Vagina (tissue), 2 donors: ENCODE data around the gene HRH2. TPM values are rescaled to one million over a fixed set of nuclear protein-coding genes. Genes with fewer than 3 reads are reported as not detected.
"Not testable (repeated sequence)": the region's sequence is repeated elsewhere in the genome, so short reads cannot be mapped to it uniquely, and the experiment has no call there.

Experiments used
- DNase-seq, 2 donors: peaks; one replicate each; pipeline ENCODE4 v3.0.0-alpha.2; 2017; ENCODE audit errors: extremely low spot score in 2 of 2
- H3K27ac ChIP-seq: fragments of 200-600 bp; sonication (generic); one replicate; pipeline ENCODE4 v1.5.1; 2019
- H3K27me3 ChIP-seq: fragments of 200-600 bp; sonication (generic); one replicate; pipeline ENCODE4 v1.5.1; 2019
- H3K36me3 ChIP-seq, 2 donors: fragments of 200-600 bp; sonication (generic); one replicate each; pipeline ENCODE4 v1.5.1; 2017 to 2019
- H3K4me1 ChIP-seq: fragments of 200-600 bp; sonication (generic); one replicate; pipeline ENCODE4 v1.5.1; 2019
- H3K4me3 ChIP-seq, 2 donors: fragments of 200-600 bp; sonication (generic); 1 replicate in 1 of 2; 2 replicates in 1 of 2; pipeline ENCODE4 v1.5.1; 2016 to 2019
- H3K9me3 ChIP-seq: fragments of 200-600 bp; sonication (generic); one replicate; pipeline ENCODE4 v1.5.1; 2019
- CTCF ChIP-seq, 3 experiments: fragments of 450-650 bp in 2 of 3; fragments of 200-600 bp in 1 of 3; sonication (generic) in 1 of 3; IDR thresholded peaks; one replicate each; pipeline ENCODE4 v1.5.1; 2017 to 2019; ENCODE audit warnings: antibody characterized with exemption in 3 of 3, mild to moderate bottlenecking in 2 of 3, moderate library complexity in 2 of 3
- POLR2A ChIP-seq, 2 donors: fragments of 450-650 bp; IDR thresholded peaks; one replicate each; pipeline ENCODE4 v1.6.1; 2017; ENCODE audit warnings: antibody characterized with exemption in 2 of 2, mild to moderate bottlenecking in 2 of 2, moderate library complexity in 2 of 2
- POLR2AphosphoS5 ChIP-seq, 2 donors: sonication (generic); formaldehyde crosslinking; IDR thresholded peaks; one replicate each; pipeline ENCODE4 v1.9.0; 2017; ENCODE audit warnings: antibody characterized with exemption in 2 of 2, mild to moderate bottlenecking in 2 of 2, low read depth in 1 of 2; ENCODE audit not compliant: insufficient read depth in 1 of 2
- intact Hi-C: fragments of 100-400 bp; cut with DNase I; formaldehyde crosslinking; loops from one replicate; pipeline ENCODE4 v1.15.1; 2023
- total RNA-seq: library from RNA; depleted of rRNA; stranded (reverse); fragments of >200 nt; gene quantifications from one replicate; pipeline ENCODE4 v1.2.3, GENCODE V29; 2016

The HRH2 gene
- total RNA-seq, 1 donor from 2014 or later, result 0.98 TPM

DNA sequence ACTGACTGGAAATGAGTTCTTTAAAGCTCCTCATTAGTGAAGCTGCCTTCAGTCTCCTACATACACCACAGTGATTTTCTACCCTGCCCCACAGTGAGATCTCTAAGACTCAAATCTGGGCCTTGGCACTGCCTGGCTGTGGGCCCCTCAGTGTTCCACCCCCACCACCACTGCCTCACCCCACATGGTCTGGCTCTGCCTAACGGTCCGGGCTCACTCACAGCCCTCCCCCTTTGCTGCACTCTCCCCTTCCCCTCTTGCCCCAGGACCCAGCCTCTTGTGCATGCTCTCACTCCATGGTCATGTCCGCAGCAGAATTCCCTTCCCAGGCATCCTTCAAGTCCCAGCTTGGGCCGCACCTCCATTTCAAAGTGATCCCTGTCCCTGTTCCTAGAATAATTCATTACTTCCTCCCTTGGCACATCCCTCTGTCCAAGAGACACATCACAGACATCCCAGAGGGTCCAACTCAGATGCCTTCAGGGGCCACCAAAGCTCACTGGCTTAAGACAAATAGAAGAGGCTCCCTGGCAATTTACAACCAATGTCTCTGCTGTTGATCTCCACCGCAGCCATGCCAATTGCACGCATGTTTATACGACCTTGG, 56.7 kb downstream of the HRH2 start:
- H3K4me3 ChIP-seq, result no peak overlapping the region
- intact Hi-C loops, result loop anchor here (5.0 to 10.0 kb wide), 2 partner anchors 80 to 182 kb away; no protein-coding TSS in a partner anchor
- no peaks in the 10 kb centered on the region for H3K9me3 ChIP-seq
- no peak for DNase-seq
- H3K36me3 ChIP-seq, result no peaks in the 10 kb centered on the region
- H3K27me3 ChIP-seq, result no peaks in the 10 kb centered on the region
- H3K27ac ChIP-seq, result no peak overlapping the region
- no peaks in the 10 kb centered on the region for H3K4me1 ChIP-seq
- TF ChIP-seq CTCF (IDR thresholded peaks at IDR 0.05), result no peak
- TF ChIP-seq POLR2AphosphoS5 (IDR thresholded peaks at IDR 0.05; ENCODE audit: insufficient read depth in 1 of 2, low read depth in 1 of 2), result no peak
- no peak for TF ChIP-seq POLR2A (IDR thresholded peaks at IDR 0.05)

DNA sequence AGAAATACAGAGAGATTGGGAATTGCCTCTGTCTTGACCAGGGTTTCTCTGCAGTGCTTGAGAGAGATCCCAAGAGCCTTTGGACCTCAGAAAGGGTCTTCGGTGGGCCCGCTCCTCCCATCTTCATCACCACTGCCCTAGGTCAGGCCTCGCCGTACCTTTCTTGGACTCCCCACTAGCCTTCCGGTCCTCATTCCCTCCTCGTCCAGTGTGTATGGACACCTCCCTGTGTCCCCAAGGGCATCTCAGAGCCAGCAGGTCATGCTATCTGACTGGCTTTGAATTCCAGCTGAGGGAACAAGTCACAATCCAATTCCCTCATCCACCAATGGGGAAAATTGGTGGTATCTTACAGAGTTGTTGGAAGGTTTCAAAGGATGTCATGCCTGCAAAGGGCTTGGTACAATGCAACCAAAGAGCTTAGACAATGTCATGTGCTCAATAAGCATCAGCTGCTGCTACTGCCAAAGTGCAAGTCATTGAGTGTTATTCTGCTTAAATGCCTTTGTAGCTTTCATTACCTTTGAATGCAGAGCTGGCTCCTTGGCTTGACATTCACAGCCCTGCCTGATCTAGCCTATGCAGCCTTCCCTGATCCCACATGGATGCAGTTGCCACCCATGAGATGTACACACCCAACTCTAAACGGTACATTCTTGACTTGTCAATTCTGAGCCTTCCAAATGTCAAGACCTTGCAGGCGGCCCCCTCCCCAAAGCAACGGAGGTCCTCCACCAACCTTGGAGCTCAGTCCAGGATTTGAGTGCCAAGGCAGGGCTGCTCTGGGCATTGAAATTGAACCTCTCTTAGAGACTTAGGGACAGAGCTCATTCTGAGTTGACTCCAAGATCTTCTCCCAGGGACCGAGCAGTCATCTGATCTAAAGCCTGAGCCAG, 58.0 kb downstream of the HRH2 start:
- no peak for DNase-seq
- Histone ChIP-seq H3K27ac (no peak overlapping the region), H3K4me1 (no peaks in the 10 kb centered on the region), H3K27me3 (no peaks in the 10 kb centered on the region), H3K4me3 (no peak overlapping the region), H3K9me3 (no peaks in the 10 kb centered on the region), H3K36me3 (no peaks in the 10 kb centered on the region)
- TF ChIP-seq POLR2A (IDR thresholded peaks at IDR 0.05) (no peak), POLR2AphosphoS5 (IDR thresholded peaks at IDR 0.05; ENCODE audit: insufficient read depth in 1 of 2, low read depth in 1 of 2) (no peak), CTCF (IDR thresholded peaks at IDR 0.05) (no peak)
- intact Hi-C loops, result loop anchor here (10.0 kb wide), 1 partner anchor 81 kb away; no protein-coding TSS in a partner anchor

- H3K4me1 ChIP-seq, result no peaks in the 10 kb centered on the region
- TF ChIP-seq POLR2AphosphoS5 (IDR thresholded peaks at IDR 0.05; ENCODE audit: insufficient read depth in 1 of 2, low read depth in 1 of 2) (no peak), CTCF (IDR thresholded peaks at IDR 0.05) (no peak), POLR2A (IDR thresholded peaks at IDR 0.05) (no peak)
- no peak for DNase-seq
- H3K9me3 ChIP-seq, result no peaks in the 10 kb centered on the region
- intact Hi-C loops, result loop anchor here (10.0 kb wide), 1 partner anchor 83 kb away; no protein-coding TSS in a partner anchor
- H3K27me3 ChIP-seq, result no peaks in the 10 kb centered on the region
- H3K27ac ChIP-seq, result no peak overlapping the region
- H3K36me3 ChIP-seq, result no peaks in the 10 kb centered on the region
- H3K4me3 ChIP-seq, result no peak overlapping the region
Measured at GRCh38 chr5:175717837-175718236, 60.0 kb downstream of the HRH2 start.

DNA sequence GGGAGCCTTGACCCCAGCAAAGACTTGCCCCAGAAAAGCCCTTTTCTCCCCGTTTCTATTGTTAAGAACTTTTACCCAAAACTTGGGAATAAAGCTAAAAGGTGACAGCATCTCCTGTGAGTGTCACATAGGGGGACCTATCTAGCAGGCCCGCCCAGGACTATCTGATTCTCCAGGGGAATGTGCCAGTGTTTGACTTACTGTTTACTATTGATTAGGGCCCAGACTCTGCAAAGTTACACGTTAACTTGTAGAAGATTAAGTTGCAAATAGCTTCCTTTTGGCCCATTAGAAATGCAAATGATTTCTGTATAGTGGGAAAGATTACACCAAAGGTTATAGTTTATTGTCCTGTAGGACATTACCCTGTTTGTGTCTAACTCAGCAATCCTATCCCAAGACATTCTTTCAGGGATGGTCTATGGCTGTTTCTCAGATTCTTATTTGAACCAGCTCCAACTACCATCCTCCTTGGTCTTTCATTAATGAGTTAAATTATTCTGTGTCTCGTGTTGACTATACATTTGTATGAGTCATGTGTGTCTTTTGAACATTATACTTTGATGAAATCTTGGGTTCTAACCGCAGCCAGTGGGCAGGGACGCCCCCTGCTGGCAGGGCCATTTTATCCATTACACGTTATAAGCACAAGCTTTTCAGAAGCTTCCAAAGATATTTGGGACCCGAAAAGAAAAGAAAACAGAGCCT, 60.7 kb downstream of the HRH2 start:
- Histone ChIP-seq H3K4me1 (no peaks in the 10 kb centered on the region), H3K27me3 (no peaks in the 10 kb centered on the region), H3K36me3 (no peaks in the 10 kb centered on the region), H3K4me3 (no peak overlapping the region), H3K27ac (no peak overlapping the region), H3K9me3 (no peaks in the 10 kb centered on the region)
- intact Hi-C loops, result loop anchor here (10.0 kb wide), 1 partner anchor 84 kb away; no protein-coding TSS in a partner anchor
- peak; percentile 15 to 47 (median 26) for TF ChIP-seq CTCF (IDR thresholded peaks at IDR 0.05)
- no peak for TF ChIP-seq POLR2AphosphoS5 (IDR thresholded peaks at IDR 0.05; ENCODE audit: insufficient read depth in 1 of 2, low read depth in 1 of 2)
- no peak for TF ChIP-seq POLR2A (IDR thresholded peaks at IDR 0.05)
- no peak for DNase-seq

DNA sequence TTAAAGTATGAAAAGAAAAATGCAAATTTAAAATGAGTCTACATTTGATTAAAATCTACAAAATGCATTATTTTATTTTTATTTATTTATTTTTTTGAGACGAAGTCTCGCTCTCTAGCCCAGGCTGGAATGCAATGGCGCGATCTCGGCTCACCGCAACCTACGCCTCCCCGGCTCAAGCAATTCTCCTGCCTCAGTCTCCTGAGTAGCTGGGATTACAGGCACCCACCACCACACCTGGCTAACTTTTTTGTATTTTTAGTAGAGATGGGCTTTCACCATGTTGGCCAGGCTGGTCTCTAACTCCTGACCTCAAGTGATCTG, 61.2 kb downstream of the HRH2 start:
- intact Hi-C loops, result loop anchor here (10.0 kb wide), 1 partner anchor 84 kb away; no protein-coding TSS in a partner anchor
- H3K4me3 ChIP-seq, H3K36me3 ChIP-seq, H3K9me3 ChIP-seq, DNase-seq, H3K27ac ChIP-seq, H3K27me3 ChIP-seq, H3K4me1 ChIP-seq: not testable (repeated sequence)
